Inflammatory macrophage treated with lipopolysaccharide for 1 hour (primary cell): ENCODE data around the gene TFF1.
A peak's percentile ranks its signal among the peaks of the same experiment; 100 is the strongest.

Experiments used
- DNase-seq, 2 donors: peaks; one replicate each; pipeline ENCODE4 v3.0.0-alpha.2; 2020 to 2022

The TFF1 gene

DNA sequence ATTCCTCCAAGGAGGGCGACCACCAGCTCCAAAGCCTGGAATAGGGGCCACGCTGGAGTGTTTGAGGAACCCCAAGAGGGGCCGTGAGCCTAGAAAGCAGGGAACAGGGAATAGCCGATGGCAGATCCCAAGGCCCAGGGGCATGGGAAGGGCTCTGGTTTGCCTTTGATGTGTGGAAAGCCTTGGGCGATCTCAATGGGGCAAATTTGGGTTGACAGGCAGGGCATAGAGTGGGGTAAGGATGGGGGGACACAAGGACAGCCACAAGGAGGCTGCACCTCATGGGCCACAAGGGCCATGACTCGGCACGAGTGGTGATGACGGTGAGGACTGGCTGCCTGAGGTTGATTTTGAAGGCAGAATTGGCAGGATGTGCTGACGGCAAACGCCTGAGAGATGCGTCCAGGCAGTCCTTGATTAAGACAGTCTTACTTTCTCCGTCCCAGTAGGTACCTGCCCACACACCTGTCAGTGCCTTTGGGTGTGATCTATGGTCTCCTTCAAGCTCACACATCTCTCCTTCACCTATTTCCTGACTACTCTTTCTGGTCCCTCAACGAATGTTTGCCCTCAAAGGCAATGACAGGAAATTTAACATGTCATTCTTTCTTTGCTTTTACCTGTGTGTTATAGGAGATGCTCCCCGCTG lies 31.5 kb upstream of the TFF1 start:
- no peak for DNase-seq

DNA sequence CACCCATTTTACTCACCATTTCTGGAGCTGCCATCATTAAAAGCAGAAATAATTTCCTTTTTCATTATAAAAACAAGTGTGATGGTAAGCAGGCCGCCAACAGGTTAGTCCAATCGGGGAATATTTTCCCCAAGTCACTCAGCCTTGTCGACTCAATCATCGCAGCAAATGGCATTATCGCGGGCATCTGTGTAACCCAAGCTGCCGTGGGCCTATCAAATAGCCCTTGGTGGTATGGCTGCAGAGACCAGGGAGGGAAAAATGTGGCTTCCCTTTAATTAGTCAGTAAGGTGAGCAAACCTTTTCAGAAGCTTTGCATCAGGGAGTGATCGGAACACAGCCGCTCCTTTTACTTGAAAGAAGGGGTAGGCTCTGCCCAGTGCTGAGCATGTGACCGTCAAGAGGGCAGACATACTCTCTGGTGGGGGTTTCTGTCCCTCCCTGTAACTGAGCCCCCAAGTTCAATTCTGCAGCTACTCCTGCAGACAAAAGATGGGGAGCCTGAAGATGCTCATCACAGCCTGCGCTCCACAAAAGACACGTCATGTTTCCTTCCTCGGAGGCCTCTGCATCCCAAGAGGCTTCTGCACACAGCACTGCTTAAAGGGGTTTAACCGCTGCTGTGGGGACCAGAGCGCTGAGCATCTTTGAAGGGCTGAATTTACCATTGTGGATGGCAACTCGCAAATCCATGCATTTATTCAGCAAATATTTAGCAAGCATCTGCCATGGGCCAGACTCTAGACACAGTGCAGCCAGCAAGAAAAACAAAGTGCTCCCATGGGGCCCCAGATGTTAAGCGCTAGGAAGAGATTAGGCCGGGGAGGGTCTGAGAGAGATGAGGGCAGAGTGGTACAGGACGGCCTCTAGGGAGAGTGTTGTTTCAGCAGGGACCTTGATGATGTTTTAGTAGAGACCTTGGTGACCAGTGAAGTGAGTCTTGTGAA lies 30.7 kb upstream of the TFF1 start:
- no peak for DNase-seq

DNA sequence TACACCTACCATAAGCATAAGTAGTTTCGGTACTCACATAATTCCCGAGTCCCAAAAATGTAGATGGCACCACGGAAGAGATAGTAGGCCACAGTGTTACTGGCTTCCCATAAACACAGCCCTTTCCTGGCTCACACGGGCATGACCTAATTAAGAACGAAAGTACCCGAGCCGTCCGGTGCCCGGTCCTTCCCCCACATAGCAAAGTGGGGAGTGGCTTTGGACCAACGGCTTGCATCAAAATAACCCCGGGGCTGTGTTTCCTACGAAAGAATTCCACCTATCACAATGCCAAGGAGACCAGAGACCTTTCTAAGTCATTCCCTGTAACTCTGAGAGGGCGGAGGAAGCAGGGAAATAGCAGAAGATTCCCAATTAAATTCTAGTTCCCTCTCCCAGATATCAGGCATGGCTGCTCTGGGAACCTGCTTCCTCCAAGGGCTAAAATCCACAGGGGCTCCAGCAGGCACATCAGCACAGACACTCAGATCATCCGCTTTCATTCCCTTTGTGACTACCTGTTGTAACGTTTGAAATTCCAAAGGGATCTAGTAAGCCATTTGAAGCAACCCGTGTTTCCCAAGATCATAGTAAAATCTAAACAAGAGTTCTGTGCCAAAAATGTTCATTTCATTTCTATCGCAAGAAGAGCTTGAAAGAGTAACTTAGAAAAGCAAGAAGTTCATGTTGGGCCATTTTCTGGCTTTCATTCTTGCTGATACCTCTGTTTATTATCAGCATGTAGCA lies 29.7 kb upstream of the TFF1 start, which contains the start of gene TMPRSS3:
TMPRSS3 (minus strand) TSS at position 148 of the 747 bp plus-strand sequence. CDS start 635 bp downstream, outside the sequence.
- DNase-seq = no peak

DNA sequence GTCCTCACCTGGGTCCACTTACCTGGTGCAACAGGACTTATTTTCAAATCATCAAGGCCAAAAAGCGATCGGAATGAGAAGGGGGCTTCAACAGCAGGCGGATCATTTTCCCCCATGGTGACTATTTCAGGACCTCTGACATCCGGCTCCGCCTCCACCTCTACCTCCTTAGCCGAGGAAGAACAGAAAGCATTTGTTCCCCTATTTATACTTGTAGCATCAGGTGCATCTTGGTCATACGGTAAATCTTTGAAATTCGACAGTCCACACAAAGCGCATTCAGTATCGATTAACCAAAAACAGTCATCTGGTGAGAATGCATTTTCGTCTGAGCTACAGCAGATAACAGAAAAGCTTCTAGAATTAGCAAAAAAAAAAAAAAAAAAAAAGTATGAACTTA lies 29.0 kb upstream of the TFF1 start:
- DNase-seq = no peak

DNA sequence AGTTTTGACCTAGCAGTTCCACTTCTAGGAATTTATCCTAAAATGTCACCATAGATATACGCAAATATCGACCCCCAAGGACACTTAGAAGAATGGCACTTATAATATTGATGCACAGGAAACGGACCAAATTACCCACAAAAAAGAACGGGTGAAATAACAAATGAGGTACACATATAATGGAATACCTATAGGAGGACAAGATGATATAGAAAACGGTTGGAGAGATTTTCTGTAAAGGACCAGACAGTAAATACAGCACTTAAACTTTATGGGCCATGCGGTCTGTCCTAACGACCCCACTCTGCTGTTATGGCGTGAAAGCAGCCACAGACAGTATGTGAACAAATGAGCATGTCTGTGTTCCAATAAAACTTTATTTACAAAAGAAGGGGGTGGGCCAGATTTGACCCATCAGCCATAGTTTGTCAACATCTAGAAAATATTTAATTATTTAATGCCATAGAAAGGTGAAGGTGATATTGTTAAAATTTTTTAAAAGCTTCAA lies 27.2 kb upstream of the TFF1 start:
- DNase-seq = no peak

DNA sequence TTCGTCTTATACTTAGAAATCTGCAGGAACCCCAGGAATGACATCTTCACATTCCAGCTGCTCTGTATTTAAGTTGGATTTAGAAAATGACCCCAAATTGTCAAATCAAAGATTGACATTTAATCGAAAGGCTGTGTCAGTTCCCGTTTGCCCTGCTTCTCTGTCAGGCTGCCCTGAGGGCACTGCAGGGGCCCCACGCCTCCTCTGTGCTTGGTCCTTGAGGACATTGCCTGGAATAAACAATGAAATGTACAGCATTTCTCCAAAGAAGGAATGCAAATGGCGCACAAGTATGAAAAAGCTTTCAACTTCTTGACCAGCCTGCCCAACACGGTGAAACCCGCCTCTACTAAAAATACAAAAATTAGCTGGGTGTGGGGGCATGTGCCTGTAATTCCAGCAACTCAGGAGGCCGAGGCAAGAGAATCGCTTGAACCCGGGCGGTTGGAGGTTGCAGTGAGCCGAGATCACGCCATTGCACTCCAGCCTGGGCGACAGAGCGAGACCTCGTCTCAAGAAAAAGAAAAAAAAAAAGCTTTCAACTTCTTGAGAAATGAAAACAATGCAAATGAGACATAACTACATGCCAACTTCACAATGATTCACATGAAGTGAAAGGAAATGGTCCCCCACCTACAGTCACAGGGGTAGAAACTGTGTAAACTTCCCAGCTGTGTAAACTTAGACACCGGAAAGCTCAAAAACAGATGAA lies 26.6 kb upstream of the TFF1 start:
- DNase-seq = no peak

DNA sequence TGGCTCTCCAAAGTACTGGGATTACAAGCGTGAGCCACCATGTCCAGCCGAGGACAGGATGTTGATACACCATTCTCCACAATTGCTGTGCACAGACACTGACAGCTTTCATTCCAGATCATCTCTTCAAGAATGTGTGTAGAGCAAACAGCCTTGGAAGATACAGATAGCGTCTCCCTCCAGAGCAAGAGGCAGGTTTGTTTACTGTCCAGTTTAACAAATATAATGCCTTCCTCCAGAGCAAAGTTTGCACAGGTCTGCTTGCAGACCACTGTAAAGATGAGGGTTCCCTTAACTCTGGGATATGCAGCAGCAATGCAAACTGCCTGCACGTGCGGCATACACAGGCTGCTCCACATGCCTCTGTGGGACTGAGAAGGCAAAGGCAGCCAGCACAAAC lies 25.0 kb upstream of the TFF1 start:
- DNase-seq = no peak

DNA sequence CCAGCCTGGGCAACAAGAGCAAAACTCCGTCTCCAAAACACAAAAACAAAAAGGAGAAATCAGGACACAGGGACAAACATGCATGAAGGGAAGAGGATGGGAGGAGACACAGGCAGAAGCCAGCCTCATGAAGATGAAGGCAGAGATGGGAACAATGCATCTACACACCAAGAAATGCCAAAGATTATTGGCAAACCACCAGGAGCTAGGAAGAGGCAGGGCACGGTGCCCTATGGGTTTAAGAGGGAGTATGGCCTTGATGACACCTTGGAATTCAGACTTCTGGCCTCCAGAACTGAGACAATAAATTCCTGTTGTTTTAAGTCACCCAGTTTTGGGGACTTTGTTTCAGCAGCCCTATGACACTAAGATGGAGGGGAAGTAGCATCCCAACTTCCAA lies 24.4 kb upstream of the TFF1 start:
- DNase-seq = no peak

DNA sequence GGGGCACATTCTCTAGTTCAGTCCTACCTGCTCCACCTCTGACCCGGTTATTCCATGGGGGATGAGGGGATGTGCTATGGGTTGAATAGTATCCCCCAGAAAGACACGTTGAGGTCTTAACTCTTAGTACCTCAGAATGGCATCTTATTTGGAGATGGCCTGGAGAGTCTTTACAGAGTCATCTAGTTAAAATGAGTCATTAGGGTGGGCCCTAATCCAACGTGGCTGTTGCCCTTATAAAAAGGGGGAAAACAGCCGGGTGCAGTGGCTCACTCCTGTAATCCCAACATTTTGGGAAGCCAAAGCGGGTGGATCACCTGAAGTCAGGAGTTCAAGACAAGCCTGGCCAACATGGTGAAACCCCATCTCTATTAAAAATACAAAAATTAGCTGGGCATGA lies 23.9 kb upstream of the TFF1 start:
- no peak for DNase-seq

DNA sequence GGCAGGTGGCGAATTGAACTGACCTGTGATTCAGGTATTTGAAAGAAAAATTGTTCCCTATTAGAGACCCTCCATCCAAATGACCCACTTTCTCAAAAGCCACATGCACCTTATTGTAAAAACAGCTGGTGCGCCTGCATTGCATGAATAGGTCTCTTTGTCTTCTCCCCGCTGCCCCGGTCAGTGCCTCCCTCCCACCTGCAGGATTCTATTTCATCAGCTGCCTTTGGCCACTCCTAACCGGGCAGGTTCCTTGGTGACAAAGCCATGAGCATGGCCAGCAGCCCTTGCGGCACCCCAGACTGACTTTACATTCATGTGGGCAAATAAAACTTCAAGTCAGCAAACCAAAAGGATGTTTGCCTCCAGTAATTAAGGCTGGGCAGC lies 23.1 kb upstream of the TFF1 start:
- no peak for DNase-seq

DNA sequence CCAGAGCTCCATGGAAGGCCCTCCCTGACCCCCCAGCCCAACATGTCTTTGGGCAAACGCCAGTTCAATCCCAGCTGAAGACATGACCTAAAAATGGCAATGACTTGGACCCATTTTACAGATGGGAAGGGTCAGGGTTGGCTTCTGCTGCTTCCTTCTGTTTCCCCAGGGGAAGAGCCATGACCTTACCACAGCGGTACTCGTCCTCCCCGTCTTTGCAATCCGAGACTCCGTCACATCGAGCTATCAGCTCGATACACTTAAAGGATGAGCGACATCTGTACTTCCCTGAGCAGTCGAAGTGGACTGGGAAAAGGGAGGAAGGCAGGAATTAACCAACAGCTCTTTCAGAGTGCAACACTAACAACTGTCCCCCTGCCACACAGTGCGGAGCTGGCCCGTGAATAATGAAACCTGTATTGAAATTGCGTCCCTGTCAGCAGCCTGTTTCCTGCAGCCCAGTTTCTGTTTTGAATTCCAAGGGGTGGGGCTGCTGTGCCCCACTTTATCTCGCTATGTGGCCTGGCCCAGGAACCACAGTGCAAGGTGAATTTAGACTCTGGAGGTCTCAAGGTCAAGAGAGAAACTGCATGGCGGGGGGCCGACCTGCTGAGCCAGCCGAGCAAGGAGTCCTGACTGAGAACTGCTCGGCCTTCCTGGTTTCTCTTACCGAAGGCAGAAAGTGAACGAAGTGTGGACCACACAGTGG lies 22.6 kb upstream of the TFF1 start:
- no peak for DNase-seq

DNA sequence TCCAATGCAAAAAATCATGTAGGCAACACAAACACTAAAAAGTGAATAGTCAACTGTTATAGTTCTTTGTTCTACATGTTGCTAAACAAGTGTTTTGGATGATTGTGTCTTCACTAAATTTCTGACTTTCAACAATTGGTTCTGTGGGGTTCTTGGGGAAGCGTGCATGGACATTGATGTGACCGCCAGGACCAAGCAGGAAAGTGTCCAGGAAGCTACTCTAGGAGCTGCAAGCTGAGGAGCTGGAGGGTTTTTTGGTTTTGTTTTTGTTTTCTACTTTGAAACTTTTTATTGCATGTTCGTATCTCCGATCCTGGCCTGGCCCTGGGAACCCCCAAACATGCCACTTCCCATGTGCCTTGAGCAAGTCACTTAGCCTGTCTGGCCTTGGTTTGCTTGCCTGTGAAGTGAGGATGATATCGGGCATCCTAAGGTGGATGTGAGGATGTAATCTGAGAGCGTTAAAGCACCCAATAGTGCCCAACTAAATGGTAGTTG lies 21.6 kb upstream of the TFF1 start:
- no peak for DNase-seq

DNA sequence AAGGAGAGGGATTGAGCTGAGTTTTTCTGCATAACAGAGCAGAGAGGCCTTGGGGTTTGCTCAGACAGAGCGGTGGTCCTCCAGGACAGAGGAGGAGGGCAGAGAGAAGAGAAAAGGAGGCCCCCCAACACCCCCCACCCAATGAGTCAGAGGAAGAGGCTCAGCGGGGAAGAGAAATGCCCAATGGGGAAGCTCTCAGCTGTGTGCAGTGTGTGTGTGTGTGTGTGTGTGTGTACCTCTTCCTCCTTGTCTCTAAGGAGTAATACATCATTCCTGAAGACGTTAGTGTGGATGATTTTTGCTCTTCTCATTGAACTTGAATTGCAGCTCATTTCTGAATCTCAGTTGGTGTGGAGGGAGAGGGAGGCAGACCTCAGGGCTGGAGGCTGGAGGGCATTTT lies 20.8 kb upstream of the TFF1 start:
- peak; percentile 44 to 59 for DNase-seq

DNA sequence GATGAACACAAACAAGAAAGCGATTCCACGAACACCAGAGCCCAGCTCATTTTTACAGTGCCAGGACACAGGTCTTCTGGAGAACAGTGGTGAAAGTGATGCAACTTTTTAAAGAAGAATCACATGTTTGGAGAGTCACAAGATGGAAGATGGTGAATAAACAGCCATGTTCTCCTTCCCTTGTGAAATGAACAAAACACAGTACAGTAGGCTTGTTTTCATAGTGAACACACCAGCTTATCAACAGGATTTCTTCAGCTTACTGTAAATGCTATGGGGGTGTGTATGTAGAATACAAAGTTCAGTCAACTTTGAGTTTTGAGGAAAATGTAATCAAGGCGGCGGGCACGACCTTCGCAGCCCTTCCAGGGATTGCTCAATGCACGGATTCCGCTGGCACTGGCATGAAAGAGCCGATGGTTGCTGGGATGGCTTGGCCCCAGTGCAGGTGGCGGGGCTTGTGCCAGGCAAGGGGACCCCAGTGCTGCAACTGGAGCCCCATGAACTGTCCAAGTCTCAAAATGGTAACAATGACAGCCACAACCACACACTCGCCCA lies 19.8 kb upstream of the TFF1 start:
- peak; percentile 10 to 33 for DNase-seq

DNA sequence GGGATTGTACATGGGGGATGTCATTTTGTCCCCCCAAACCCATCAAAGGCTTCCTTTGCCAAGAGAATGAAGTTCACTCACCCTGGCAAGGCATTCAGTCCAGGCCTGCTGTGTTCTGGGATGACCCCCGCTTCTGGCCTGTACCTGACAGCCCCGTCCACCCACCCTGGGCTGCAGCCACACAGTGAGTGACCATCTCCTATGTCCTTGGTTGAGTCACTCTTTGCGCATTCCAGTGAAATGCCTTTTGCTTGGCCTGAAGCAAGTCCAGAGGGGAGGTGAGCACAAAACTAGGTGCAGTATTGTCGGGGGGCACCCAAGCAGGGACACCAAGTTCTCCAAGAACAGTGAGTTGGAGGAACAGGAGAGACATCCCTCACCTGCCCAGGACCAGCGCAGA lies 19.3 kb upstream of the TFF1 start:
- no peak for DNase-seq

DNA sequence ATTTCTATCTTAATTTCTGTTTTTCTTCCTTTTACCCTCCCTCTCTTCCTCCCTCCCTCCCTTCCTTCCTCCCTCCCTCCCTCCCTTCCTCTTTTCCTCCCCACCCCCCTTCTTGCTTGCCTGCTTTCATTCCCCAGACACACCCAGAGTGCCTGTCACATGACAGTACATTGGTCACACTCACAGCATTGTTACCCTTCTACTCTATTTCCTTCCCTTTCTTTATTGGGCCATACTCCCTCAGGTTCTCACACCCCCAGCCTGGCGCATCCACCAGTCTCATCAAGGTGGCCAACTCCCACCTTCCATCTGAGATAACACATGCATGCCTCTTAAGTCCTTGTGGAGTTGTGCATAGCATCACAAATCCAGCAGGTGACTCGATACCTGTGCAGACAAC lies 18.7 kb upstream of the TFF1 start:
- peak; percentile 37 to 40 for DNase-seq

DNA sequence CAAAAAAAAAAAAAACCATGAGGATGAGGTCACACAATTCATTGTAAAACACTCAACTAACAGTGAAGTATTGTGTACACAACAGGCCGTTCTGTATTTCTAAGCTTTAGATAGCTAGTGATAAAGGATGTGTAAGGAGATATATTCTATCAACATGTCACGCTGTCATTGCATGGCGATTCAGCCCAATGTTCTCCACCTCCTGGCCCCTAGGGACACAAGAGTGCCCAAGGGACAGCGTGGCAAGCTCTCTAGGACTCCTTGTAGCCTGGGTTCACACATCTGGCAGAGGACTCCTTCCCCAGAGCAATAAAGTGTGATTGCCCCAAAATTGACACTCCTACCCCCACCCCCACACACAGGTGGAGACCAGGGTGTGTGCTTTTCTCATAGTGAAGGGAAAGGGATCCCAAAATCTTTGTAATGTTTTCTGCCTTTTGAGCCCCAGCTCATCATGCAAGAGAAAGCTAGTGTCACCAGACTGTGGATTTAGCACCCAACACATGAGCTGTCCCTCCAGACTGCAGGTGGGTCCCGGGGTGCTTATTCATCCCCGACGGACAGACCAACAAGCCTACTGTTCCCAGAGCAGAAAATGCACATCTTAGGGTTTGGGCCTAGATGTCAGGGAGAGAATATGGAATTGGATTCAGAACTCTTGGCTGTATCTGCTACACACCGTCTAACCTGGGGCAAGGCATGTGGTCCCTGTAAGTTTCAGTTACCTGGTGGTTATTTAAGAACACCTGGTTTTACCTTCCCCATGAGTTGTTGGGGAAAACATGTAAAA lies 18.0 kb upstream of the TFF1 start:
- no peak for DNase-seq

DNA sequence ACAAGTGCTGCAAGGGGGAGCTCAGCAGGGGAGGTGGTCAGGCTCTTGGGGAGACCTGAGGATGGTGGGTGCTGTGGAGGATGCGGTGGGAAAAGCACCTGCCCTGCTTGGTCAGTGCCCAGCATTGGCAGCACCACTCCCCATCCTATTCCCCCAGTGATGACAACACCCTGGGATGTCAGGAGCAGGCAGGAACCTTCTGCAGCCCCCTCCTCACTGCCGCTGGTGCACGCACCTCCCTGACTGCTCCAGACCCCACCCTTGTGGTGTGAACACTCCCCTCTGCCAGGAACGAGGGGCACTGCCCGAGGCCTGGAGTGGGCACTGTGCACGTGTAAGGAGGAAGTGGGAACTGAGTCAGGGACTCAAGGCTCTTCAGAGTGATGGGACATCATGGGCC lies 17.0 kb upstream of the TFF1 start:
- DNase-seq = no peak

DNA sequence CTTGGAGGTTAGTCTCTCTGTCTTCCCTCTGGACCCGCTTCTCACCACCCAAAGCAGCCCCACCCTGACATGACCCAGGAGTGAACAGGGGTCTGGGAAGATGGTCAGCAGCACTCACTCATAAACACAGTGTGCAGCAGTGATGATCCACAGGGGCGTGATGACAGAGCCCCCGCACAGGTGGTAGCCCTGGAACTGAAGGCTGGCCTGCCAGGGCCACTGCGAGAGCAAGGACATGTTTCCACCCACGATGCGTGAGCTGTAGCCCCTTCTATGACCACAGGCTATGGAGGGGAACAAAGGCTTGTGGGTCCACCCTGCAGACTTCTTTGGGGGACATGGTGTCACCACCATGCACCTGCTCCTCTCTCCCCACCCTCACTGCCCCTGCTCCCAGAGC lies 16.6 kb upstream of the TFF1 start:
- no peak for DNase-seq

DNA sequence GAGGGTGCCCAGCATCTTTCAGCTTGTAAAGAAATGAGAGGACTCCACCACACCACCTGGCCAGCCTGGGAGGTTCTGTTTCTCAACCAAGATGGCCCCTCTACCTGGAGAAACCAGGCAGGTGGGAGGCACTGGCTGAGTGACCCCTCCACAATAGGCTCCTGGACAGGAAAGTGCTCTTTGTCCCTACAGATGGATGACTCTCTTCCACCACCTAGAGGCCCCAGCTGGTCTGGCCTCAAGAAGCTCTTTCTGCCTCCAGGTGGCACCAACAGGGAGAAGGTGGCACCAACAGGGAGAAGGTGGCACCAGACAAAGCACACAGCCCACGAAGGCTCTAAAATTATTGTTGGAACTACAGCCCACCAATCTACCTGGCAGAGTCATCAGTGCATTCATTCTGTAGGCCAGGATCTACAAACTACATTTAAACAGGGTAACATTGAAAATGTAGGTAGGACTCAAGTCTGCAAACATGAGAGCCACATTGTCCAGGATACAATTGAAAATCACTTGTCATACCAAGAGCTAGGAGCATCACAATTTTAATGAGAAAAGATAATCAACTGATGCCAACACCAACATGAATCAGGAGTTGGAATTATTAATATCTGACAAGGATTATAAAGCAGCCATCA lies 15.1 kb upstream of the TFF1 start:
- DNase-seq = peak; percentile 45 to 49
